Prostate gland (tissue), 2 donors: ENCODE data around the gene GJB5. TPM values are rescaled to one million over a fixed set of nuclear protein-coding genes. Genes with fewer than 3 reads are reported as not detected.
"Not testable (repeated sequence)": the region's sequence is repeated elsewhere in the genome, so short reads cannot be mapped to it uniquely, and the experiment has no call there.

Experiments
- DNase-seq: peaks from one replicate; pipeline ENCODE4 v3.0.0-alpha.2; 2019; ENCODE audit warnings: low spot score
- H3K27ac ChIP-seq, 2 donors: fragments of 200-600 bp; sonication (generic); 2 replicates each; pipeline ENCODE4 v1.5.1; 2017 to 2019
- H3K27me3 ChIP-seq: fragments of 200-600 bp; sonication (generic); replicated peaks from 2 replicates; pipeline ENCODE4 v1.5.1; 2019; ENCODE audit not compliant: insufficient read depth
- H3K36me3 ChIP-seq, 2 donors: fragments of 200-600 bp; sonication (generic); 1 replicate in 1 of 2; 2 replicates in 1 of 2; pipeline versions ENCODE4 v1.5.1 to v1.8.1; 2017 to 2019
- H3K4me1 ChIP-seq: fragments of 200-600 bp; sonication (generic); replicated peaks from 2 replicates; pipeline ENCODE4 v1.5.1; 2019
- H3K4me3 ChIP-seq, 2 donors: fragments of 200-600 bp; sonication (generic); 2 replicates each; pipeline ENCODE4 v1.5.1; 2017 to 2019
- H3K9me3 ChIP-seq: fragments of 200-600 bp; sonication (generic); 2 replicates; pipeline ENCODE4 v1.5.1; 2017
- POLR2A ChIP-seq: fragments of 450-650 bp; IDR thresholded peaks from one replicate; pipeline ENCODE4 v1.6.1; 2016; ENCODE audit warnings: antibody characterized with exemption, mild to moderate bottlenecking
- POLR2AphosphoS5 ChIP-seq: sonication (generic); formaldehyde crosslinking; IDR thresholded peaks from one replicate; pipeline ENCODE4 v1.6.1; 2017; ENCODE audit warnings: antibody characterized with exemption
- WGBS: methylation state at CpG from one replicate; pipeline ENCODE4 v1.1.5; 2018; 5-methylcytosine and 5-hydroxymethylcytosine counted together
- intact Hi-C: fragments of 100-400 bp; cut with DNase I; formaldehyde crosslinking; loops from one replicate; pipeline ENCODE4 v1.14.2; 2022
- total RNA-seq, 2 donors: library from RNA; depleted of rRNA; stranded (reverse); fragments of >200 nt; gene quantifications; one replicate each; pipeline ENCODE4 v1.1.0, GENCODE V29; 2016
- TF ChIP-seq, protein P1 (sequence below), 4 experiments: fragments of 200-600 bp in 2 of 4; fragments of 450-650 bp in 2 of 4; sonication (generic) in 2 of 4; IDR thresholded peaks; 1 replicate in 3 of 4; 2 replicates in 1 of 4; pipeline ENCODE4 v1.5.1; 2016 to 2019; ENCODE audit warnings: antibody characterized with exemption in 4 of 4, mild to moderate bottlenecking in 2 of 4, moderate library complexity in 2 of 4

GJB5 gene
- total RNA-seq, 2 donors from 2014 or later, result 6.5 to 6.9 TPM

DNA sequence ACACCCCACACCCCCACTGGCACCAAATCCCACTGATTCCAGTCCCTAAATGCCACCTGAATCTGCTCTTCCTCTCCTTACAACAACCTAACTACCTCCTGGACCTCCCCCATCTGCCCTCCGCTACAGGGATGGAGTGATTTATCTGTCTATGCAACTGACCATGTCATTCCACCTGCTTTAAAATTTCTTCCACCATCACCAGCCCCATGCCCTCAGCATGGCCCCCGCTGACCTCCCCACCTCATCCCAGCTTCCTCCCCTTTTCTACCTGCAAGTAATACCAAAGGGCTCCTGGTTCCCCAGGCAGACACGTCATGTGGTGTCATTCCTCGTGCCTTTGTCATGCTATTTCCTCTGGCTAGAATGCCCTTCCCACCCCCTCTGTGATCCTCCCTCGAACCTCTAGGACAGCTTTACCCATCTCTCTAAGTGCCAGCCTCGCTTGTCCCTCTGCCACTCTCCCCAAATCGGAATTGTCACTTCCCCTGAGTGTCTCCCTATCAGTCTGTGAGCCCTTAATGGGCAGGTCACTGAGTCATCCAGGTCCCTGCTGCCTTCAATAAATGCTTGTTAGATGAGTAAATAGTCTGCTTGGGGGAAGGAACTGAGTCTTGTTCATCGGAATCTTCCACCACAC lies 8.4 kb downstream of the GJB5 start:
- Histone ChIP-seq H3K4me3 (no peak overlapping the region), H3K36me3 (no peaks in the 10 kb centered on the region), H3K27ac (no peak overlapping the region), H3K27me3 (no peaks in the 10 kb centered on the region), H3K9me3 (no peaks in the 10 kb centered on the region), H3K4me1 (no peaks in the 10 kb centered on the region)
- intact Hi-C loops, result no loop called here
- TF ChIP-seq POLR2AphosphoS5 (no peak), POLR2A (no peak)
- TF ChIP-seq, protein P1, sequence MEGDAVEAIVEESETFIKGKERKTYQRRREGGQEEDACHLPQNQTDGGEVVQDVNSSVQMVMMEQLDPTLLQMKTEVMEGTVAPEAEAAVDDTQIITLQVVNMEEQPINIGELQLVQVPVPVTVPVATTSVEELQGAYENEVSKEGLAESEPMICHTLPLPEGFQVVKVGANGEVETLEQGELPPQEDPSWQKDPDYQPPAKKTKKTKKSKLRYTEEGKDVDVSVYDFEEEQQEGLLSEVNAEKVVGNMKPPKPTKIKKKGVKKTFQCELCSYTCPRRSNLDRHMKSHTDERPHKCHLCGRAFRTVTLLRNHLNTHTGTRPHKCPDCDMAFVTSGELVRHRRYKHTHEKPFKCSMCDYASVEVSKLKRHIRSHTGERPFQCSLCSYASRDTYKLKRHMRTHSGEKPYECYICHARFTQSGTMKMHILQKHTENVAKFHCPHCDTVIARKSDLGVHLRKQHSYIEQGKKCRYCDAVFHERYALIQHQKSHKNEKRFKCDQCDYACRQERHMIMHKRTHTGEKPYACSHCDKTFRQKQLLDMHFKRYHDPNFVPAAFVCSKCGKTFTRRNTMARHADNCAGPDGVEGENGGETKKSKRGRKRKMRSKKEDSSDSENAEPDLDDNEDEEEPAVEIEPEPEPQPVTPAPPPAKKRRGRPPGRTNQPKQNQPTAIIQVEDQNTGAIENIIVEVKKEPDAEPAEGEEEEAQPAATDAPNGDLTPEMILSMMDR (IDR thresholded peaks at IDR 0.05), result no peak
- 47% methylated on average over 8 of the region's 8 CpGs for WGBS
- no peak for DNase-seq

DNA sequence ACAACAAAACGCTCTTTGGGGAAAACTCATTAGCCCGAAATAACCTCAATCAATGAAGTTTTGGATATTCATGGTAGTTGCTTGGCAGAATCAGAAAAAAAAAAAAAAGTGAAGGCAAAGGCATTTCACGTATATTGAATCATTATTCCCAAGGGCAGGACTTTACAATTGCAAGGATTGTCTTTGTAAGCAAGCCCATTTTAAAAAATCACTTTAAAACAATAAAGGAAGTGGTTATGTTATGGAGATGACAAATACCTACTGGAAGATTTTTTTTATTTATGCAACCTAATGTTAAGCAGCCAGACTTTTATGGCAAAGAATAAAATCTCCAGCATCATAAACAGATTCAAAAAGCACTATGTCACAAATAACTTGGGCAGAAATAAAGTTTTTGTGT lies 14.0 kb downstream of the GJB5 start:
- Histone ChIP-seq H3K27me3 (no peaks in the 10 kb centered on the region), H3K27ac (no peak overlapping the region), H3K4me1 (no peaks in the 10 kb centered on the region), H3K36me3 (no peaks in the 10 kb centered on the region), H3K9me3 (no peaks in the 10 kb centered on the region), H3K4me3 (no peak overlapping the region)
- intact Hi-C loops, result no loop called here
- TF ChIP-seq POLR2AphosphoS5 (no peak), POLR2A (no peak)
- TF ChIP-seq, protein P1 (IDR thresholded peaks at IDR 0.05), result no peak
- DNase-seq, result no peak
- 90% methylated on average over 3 of the region's 3 CpGs for WGBS

DNA sequence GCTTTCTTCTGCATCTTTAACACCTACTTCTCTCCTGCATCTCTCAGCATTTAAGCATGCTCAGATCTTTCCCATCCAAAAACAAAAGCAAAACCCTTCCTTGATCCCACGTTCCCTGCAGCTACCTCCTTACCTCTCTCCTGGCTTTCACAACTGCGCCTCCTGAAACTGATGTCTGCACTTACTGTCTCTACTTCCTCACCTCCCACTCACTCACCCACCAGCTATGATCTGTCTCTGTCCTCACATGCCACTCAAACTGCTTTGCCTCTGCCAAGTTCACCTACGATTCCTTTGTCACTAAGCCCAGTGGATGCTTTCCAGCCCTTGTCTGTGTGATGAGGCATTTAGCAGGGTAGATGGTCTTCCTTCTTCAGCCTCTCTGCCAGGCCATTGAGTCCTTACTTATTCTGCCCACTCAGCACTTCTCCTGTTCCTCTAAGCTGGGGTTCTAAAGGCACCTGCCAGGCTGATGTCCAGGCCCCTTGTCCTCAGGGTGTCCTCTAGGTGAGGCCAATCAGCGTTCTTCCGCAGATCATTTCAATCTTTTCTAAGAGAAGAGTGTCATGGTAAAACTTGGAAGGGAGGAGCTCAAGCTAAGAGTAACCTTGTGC lies 16.2 kb downstream of the GJB5 start:
- intact Hi-C loops, result no loop called here
- no peaks in the 10 kb centered on the region for H3K27me3 ChIP-seq
- H3K4me3 ChIP-seq, result no peak overlapping the region
- H3K9me3 ChIP-seq, result no peaks in the 10 kb centered on the region
- TF ChIP-seq, protein P1 (IDR thresholded peaks at IDR 0.05), result no peak
- TF ChIP-seq POLR2AphosphoS5, result no peak
- TF ChIP-seq POLR2A, result no peak
- WGBS, result 64% methylated on average over 5 of the region's 5 CpGs
- no peak overlapping the region for H3K27ac ChIP-seq
- no peak for DNase-seq
- H3K4me1 ChIP-seq, result no peaks in the 10 kb centered on the region
- no peaks in the 10 kb centered on the region for H3K36me3 ChIP-seq

DNA sequence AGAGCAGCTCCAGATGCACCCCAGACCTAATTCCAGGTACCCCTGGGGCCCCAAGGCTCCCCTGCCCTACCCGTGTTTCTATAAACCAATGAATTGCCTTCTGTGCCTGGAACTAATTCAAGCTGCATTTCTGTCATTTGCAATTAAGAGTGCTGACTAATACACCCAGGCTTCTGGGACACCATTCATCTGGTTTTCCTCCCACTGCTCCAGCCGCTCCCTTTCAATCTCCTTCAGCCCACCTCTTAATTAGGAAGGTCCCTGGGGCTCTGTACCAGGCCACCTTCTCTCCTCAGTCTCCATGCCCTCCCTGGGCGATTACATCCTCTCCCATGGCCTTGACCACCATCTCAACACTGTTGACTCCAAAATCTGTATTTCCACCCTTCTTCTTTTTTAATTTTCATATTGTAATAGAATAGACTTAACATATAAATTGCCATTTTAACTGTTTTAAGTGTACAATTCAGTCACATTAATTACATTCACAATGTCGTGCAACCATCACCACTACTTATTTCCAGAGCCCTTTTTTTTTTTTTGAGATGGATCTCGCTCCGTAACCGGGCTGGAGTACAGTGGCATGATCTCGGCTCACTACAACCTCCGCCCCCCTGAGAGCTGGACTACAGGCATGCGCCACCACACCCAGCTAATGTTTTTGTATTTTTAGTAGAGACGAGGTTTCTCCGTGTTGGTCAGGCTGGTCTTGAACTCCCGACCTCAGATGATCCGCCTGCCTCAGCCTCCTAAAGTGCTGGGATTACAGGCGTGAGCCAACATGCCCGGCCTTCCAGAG lies 16.9 kb downstream of the GJB5 start:
- TF ChIP-seq POLR2AphosphoS5, result no peak
- no peak for TF ChIP-seq POLR2A
- TF ChIP-seq, protein P1 (IDR thresholded peaks at IDR 0.05), result no peak
- no peaks in the 10 kb centered on the region for H3K4me1 ChIP-seq

DNA sequence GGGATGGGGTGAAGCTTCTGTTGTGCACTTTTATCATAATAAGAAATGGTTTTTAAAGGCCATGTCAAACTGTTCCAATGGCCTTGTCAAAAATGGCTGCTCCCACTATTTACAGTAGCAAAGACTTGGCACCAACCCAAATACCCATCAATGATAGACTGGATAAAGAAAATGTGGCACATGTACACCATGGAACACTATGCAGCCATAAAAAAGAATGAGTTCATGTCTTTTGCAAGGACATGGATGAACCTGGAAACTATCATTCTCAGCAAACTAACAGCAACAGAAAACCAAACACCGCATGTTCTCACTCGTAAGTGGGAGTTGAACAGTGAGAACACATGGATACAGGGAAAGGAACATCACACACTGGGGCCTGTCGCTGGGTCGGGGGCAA lies 18.3 kb downstream of the GJB5 start:
- DNase-seq, H3K27me3 ChIP-seq, H3K36me3 ChIP-seq, intact Hi-C loops, H3K9me3 ChIP-seq, H3K27ac ChIP-seq, H3K4me3 ChIP-seq, H3K4me1 ChIP-seq: not testable (repeated sequence)
- WGBS, result 95% methylated on average over 4 of the region's 4 CpGs

More for the DNA sequence above, 16.9 kb downstream of the GJB5 start:
- Histone ChIP-seq H3K27me3 (no peaks in the 10 kb centered on the region), H3K4me3 (no peak overlapping the region), H3K9me3 (no peaks in the 10 kb centered on the region), H3K36me3 (no peaks in the 10 kb centered on the region), H3K27ac (no peak overlapping the region)
- no peak for DNase-seq
- intact Hi-C loops, result no loop called here
- 87% methylated on average over 16 of the region's 16 CpGs for WGBS
